SK-N-SH (cell line): ENCODE data around the gene AGAP2. TPM values are rescaled to one million over a fixed set of nuclear protein-coding genes. Genes with fewer than 3 reads are reported as not detected.

Experiments
- CTCF ChIA-PET: fragments of 300-600, 350-600 bp; formaldehyde crosslinking; extraction: SDS; loops from one replicate; lab custom pipeline; 2021; lab: Yijun Ruan, JAX
- POLR2A ChIA-PET: fragments of 350-600 bp; sonication (Branson Sonifier 250); formaldehyde crosslinking; extraction: SDS; loops from one replicate; lab custom pipeline; 2020; ENCODE audit warnings: antibody characterized with exemption, inconsistent platforms; lab: Yijun Ruan, JAX
- DNase-seq: peaks from one replicate; pipeline ENCODE4 v3.0.0; 2012
- H2AFZ ChIP-seq: fragments of 200-600 bp; sonication (generic); 2 replicates; pipeline ENCODE4 v1.8.1; 2016; ENCODE audit warnings: antibody characterized with exemption, mild to moderate bottlenecking, low read depth
- H3F3A ChIP-seq: fragments of 200-600 bp; sonication (generic); replicated peaks from 2 replicates; pipeline ENCODE3; 2016; ENCODE audit warnings: antibody characterized with exemption, mild to moderate bottlenecking; ENCODE audit not compliant: insufficient read depth
- H3K27ac ChIP-seq, 2 experiments: fragments of 200-500 bp in 1 of 2; fragments of 200-600 bp in 1 of 2; sonication (Bioruptor generic) in 1 of 2; sonication (generic), shearing (Covaris generic) in 1 of 2; 2 replicates each; pipeline versions ENCODE4 v1.5.1 to v1.6.1; 2014 to 2016; ENCODE audit warnings: low read depth in 2 of 2, inconsistent platforms in 1 of 2, low read length in 1 of 2, mild to moderate bottlenecking in 1 of 2, mixed read lengths in 1 of 2
- H3K27me3 ChIP-seq: fragments of 200-600 bp; sonication (generic), shearing (Covaris generic); 2 replicates; pipeline ENCODE4 v1.6.1; 2016; ENCODE audit warnings: mixed run types; ENCODE audit not compliant: insufficient read depth
- H3K36me3 ChIP-seq, 2 experiments: fragments of 200-500 bp in 1 of 2; fragments of 200-600 bp in 1 of 2; sonication (Bioruptor generic) in 1 of 2; sonication (generic) in 1 of 2; replicated peaks in 1 of 2; 2 replicates each; pipeline versions ENCODE3 to v1.5.1; 2014 to 2016; ENCODE audit warnings: low read length in 1 of 2, mild to moderate bottlenecking in 1 of 2; ENCODE audit not compliant: insufficient read depth in 2 of 2, control insufficient read depth in 1 of 2
- H3K4me1 ChIP-seq, 2 experiments: fragments of 200-500 bp in 1 of 2; fragments of 200-600 bp in 1 of 2; sonication (Bioruptor generic) in 1 of 2; sonication (generic), shearing (Covaris generic) in 1 of 2; 2 replicates each; pipeline versions ENCODE4 v1.5.1 to v1.6.1; 2014 to 2016; ENCODE audit warnings: low read depth in 1 of 2, low read length in 1 of 2, mixed run types in 1 of 2; ENCODE audit not compliant: insufficient read depth in 2 of 2, control insufficient read depth in 1 of 2
- H3K4me2 ChIP-seq: fragments of 200-600 bp; sonication (generic), shearing (Covaris generic); 2 replicates; pipeline ENCODE4 v1.6.1; 2017; ENCODE audit warnings: mixed run types
- H3K4me3 ChIP-seq, 2 experiments: fragments of 200-500 bp in 1 of 2; fragments of 200-600 bp in 1 of 2; sonication (Bioruptor generic) in 1 of 2; sonication (generic), shearing (Covaris generic) in 1 of 2; 2 replicates each; pipeline versions ENCODE4 v1.5.1 to v1.8.1; 2014 to 2016; ENCODE audit warnings: low read depth in 2 of 2, inconsistent platforms in 1 of 2, low read length in 1 of 2, mild to moderate bottlenecking in 1 of 2, mixed read lengths in 1 of 2, moderate library complexity in 1 of 2
- H3K79me2 ChIP-seq: fragments of 200-600 bp; sonication (generic); 2 replicates; pipeline ENCODE4 v1.8.1; 2017; ENCODE audit warnings: mild to moderate bottlenecking; ENCODE audit not compliant: insufficient read depth
- H3K9ac ChIP-seq: fragments of 200-600 bp; sonication (generic); 2 replicates; pipeline ENCODE4 v1.6.1; 2017; ENCODE audit warnings: mixed run types
- H3K9me2 ChIP-seq: fragments of 200-600 bp; sonication (generic); 2 replicates; pipeline ENCODE4 v1.6.1; 2017; ENCODE audit warnings: mixed run types
- H3K9me3 ChIP-seq: fragments of 200-600 bp; sonication (generic); 2 replicates; pipeline ENCODE4 v1.6.1; 2017; ENCODE audit warnings: mixed run types, mild to moderate bottlenecking, moderate library complexity
- H4K20me1 ChIP-seq: fragments of 200-600 bp; sonication (generic); 2 replicates; pipeline ENCODE4 v1.6.1; 2017; ENCODE audit warnings: mild to moderate bottlenecking, mixed run types; ENCODE audit not compliant: insufficient read depth
- EP300 ChIP-seq, 2 experiments: IDR thresholded peaks; 2 replicates each; pipeline versions ENCODE4 v1.4.0 to v1.6.1; 2012; ENCODE audit warnings: borderline replicate concordance in 1 of 2, low read depth in 1 of 2, low read length in 1 of 2
- EZH2phosphoT487 ChIP-seq: fragments of 200-600 bp; sonication (generic); IDR thresholded peaks from 2 replicates; pipeline ENCODE4 v1.6.1; 2017; ENCODE audit warnings: low read depth, mixed run types, mild to moderate bottlenecking, antibody characterized with exemption, moderate library complexity, borderline replicate concordance
- FOSL2 ChIP-seq: IDR thresholded peaks from 2 replicates; pipeline ENCODE4 v1.4.0; 2012; ENCODE audit warnings: low read depth, mild to moderate bottlenecking, moderate library complexity, borderline replicate concordance
- FOXM1 ChIP-seq: IDR thresholded peaks from 2 replicates; pipeline ENCODE4 v1.4.0; 2012; ENCODE audit warnings: low read depth, mild to moderate bottlenecking
- GATA2 ChIP-seq: sonication (generic); formaldehyde crosslinking; IDR thresholded peaks from 2 replicates; pipeline ENCODE4 v1.5.0; 2020; ENCODE audit warnings: mild to moderate bottlenecking, missing genetic modification reagents
- JUND ChIP-seq: IDR thresholded peaks from 2 replicates; pipeline ENCODE4 v1.4.0; 2012
- MEF2A ChIP-seq: IDR thresholded peaks from 2 replicates; pipeline ENCODE4 v1.4.0; 2012; ENCODE audit warnings: low read depth, borderline replicate concordance
- NFIC ChIP-seq: IDR thresholded peaks from 2 replicates; pipeline ENCODE4 v1.4.0; 2012; ENCODE audit warnings: borderline replicate concordance
- POLR2AphosphoS5 ChIP-seq: IDR thresholded peaks from 2 replicates; pipeline ENCODE4 v1.6.1; 2012; ENCODE audit warnings: low read depth, low read length
- SIN3A ChIP-seq: IDR thresholded peaks from 2 replicates; pipeline ENCODE4 v1.6.1; 2012; ENCODE audit warnings: low read depth, mild to moderate bottlenecking, low read length, moderate library complexity, borderline replicate concordance
- TAF1 ChIP-seq: IDR thresholded peaks from 2 replicates; pipeline ENCODE4 v1.6.1; 2012; ENCODE audit warnings: low read depth, mild to moderate bottlenecking, low read length, moderate library complexity, borderline replicate concordance
- WGBS: methylation state at CpG from one replicate; pipeline ENCODE4 v1.1.6; 2017; ENCODE audit warnings: low lambda C conversion rate; 5-methylcytosine and 5-hydroxymethylcytosine counted together
- polyA plus RNA-seq, 3 experiments: library from polyadenylated mRNA; depleted of rRNA; stranded (reverse); fragments of >200 nt; gene quantifications; 2 replicates each; pipeline ENCODE4 v1.2.3, GENCODE V29; 2012
- TF ChIP-seq, protein P1 (sequence below): fragments of 150-350 bp; IDR thresholded peaks from 2 replicates; pipeline ENCODE4 v1.6.1; 2016; ENCODE audit warnings: mild to moderate bottlenecking, low read depth, low read length

AGAP2 gene
- polyA plus RNA-seq, 1 of the 3 experiments (the other 2 are of a cell fraction), result 5.2 TPM

- Histone ChIP-seq H3K4me2 (peak overlapping the region; percentile 92), H3K36me3 (peaks cover 30 to 49% of the 10 kb centered on the region in 2 experiments), H4K20me1 (no peaks in the 10 kb centered on the region), H3K9ac (peak overlapping the region; percentile 96), H3K4me1 (peaks cover 8 to 36% of the 10 kb centered on the region in 2 experiments), H3K4me3 (peak overlapping the region; percentile 85 to 88), H3K79me2 (peaks cover 38% of the 10 kb centered on the region), H3K27me3 (no peaks in the 10 kb centered on the region), H2AFZ (no peak overlapping the region), H3K27ac (peak overlapping the region; percentile 85 to 89), H3K9me3 (no peaks in the 10 kb centered on the region), H3F3A (peaks cover 43% of the 10 kb centered on the region), H3K9me2 (no peaks in the 10 kb centered on the region)
- WGBS, result 66% methylated on average over 14 of the region's 15 CpGs
- no peak for DNase-seq
- TF ChIP-seq EP300 (IDR thresholded peaks at IDR 0.05; ENCODE audit: borderline replicate concordance in 1 of 2, low read depth in 1 of 2, low read length in 1 of 2) (no peak), POLR2AphosphoS5 (peak; percentile 18; the same call in 1 of the 2 replicates), JUND (no peak)
- POLR2A ChIA-PET, result no interaction called here
- CTCF ChIA-PET, result interaction anchor here (0.9 to 2.0 kb wide), 3 partner anchors 9 to 168 kb away, joined by 3 to 13 read pairs (median 4); partner anchors contain the start of gene AGAP2
Measured at GRCh38 chr12:57750561-57751431, 12.3 kb upstream of the AGAP2 start.

DNA sequence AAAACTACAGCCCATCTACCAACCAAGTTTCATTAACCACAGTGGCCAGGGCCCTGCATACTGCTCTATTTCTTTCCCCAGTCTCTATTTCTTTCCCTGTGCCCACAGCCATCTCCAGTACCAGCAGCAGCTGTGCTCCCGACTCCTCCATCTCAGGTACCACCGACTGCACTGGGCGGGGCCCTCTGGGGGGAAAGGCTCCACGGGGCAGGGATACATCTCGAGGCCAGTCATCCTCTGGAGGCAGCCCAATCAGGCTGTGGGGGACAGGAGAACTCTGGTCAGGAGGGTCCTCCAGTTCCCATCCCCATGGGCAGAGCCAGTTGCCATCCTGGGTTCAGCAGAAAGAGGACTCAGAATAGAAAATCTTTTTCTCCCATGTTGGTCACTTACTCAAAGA is 10.5 kb upstream of the AGAP2 start:
- POLR2A ChIA-PET, result no interaction called here
- no peak for DNase-seq
- H2AFZ ChIP-seq, result no peak overlapping the region
- H3K9me2 ChIP-seq, result no peaks in the 10 kb centered on the region
- no peak overlapping the region for H3K27ac ChIP-seq
- H3F3A ChIP-seq, result peaks cover 42% of the 10 kb centered on the region
- WGBS, result 88% methylated on average over 5 of the region's 5 CpGs
- H3K4me2 ChIP-seq, result no peak overlapping the region
- no peak overlapping the region for H3K9ac ChIP-seq
- H3K9me3 ChIP-seq, result no peaks in the 10 kb centered on the region
- CTCF ChIA-PET, result interaction anchor here (1.1 to 2.0 kb wide), 4 partner anchors 9 to 23 kb away, joined by 4 to 7 read pairs (median 4); no protein-coding TSS in a partner anchor
- H3K4me1 ChIP-seq, result peaks cover 8 to 36% of the 10 kb centered on the region in 2 experiments
- H3K27me3 ChIP-seq, result no peaks in the 10 kb centered on the region
- no peak for TF ChIP-seq MEF2A
- TF ChIP-seq NFIC, result no peak
- TF ChIP-seq FOXM1, result no peak
- TF ChIP-seq EZH2phosphoT487, result no peak
- TF ChIP-seq, protein P1, sequence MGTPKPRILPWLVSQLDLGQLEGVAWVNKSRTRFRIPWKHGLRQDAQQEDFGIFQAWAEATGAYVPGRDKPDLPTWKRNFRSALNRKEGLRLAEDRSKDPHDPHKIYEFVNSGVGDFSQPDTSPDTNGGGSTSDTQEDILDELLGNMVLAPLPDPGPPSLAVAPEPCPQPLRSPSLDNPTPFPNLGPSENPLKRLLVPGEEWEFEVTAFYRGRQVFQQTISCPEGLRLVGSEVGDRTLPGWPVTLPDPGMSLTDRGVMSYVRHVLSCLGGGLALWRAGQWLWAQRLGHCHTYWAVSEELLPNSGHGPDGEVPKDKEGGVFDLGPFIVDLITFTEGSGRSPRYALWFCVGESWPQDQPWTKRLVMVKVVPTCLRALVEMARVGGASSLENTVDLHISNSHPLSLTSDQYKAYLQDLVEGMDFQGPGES, result no peak
- TF ChIP-seq SIN3A, result no peak
- TF ChIP-seq FOSL2, result no peak
- TF ChIP-seq TAF1, result no peak
- no peak for TF ChIP-seq GATA2 (CRISPR knock-in tag)
- no peaks in the 10 kb centered on the region for H4K20me1 ChIP-seq
- peaks cover 38% of the 10 kb centered on the region for H3K79me2 ChIP-seq
- H3K4me3 ChIP-seq, result no peak overlapping the region
- peaks cover 30 to 49% of the 10 kb centered on the region in 2 experiments for H3K36me3 ChIP-seq
